CD4-positive, alpha-beta T cell treated with Interleukin-2 at 100 ng/mL for 4 hours (primary cell): Measurements from ENCODE around the gene MRM3.
"Not testable (repeated sequence)": the region's sequence is repeated elsewhere in the genome, so short reads cannot be mapped to it uniquely, and the experiment has no call there.

ENCODE experiments used
- DNase-seq: peaks from one replicate; pipeline ENCODE4 v3.0.0-alpha.2; 2020; ENCODE audit warnings: low spot score

Gene MRM3

GRCh38 chr17:755319-755961 is 26.7 kb upstream of the MRM3 start:
- DNase-seq: not testable (repeated sequence)

- DNase-seq: not testable (repeated sequence)
Observed at GRCh38 chr17:756010-756567, 26.1 kb upstream of the MRM3 start.

GRCh38 chr17:759964-760363 is 22.2 kb upstream of the MRM3 start:
- DNase-seq: no peak

- no peak for DNase-seq
Observed at GRCh38 chr17:760371-760770, 21.8 kb upstream of the MRM3 start.

GRCh38 chr17:767076-767475 is 15.1 kb upstream of the MRM3 start:
- DNase-seq: no peak

- no peak for DNase-seq
Observed at GRCh38 chr17:773016-773415, 9.1 kb upstream of the MRM3 start.

- DNase-seq: no peak
Observed at GRCh38 chr17:773467-774312, 8.5 kb upstream of the MRM3 start.

- no peak for DNase-seq
Observed at GRCh38 chr17:774313-774584, 7.9 kb upstream of the MRM3 start.

GRCh38 chr17:778096-778495 is 4.1 kb upstream of the MRM3 start:
- DNase-seq: no peak

GRCh38 chr17:784143-784542 is 2.0 kb downstream of the MRM3 start:
- no peak for DNase-seq

GRCh38 chr17:785901-786300 is 3.7 kb downstream of the MRM3 start:
- not testable (repeated sequence) for DNase-seq

GRCh38 chr17:787641-788221 is 5.6 kb downstream of the MRM3 start:
- DNase-seq: no peak

- no peak for DNase-seq
Observed at GRCh38 chr17:788551-788950, 6.4 kb downstream of the MRM3 start.

GRCh38 chr17:789160-789840 is 7.1 kb downstream of the MRM3 start:
- DNase-seq: no peak

- not testable (repeated sequence) for DNase-seq
Observed at GRCh38 chr17:789931-790873, 8.0 kb downstream of the MRM3 start.

- not testable (repeated sequence) for DNase-seq
Observed at GRCh38 chr17:790874-791247, 8.7 kb downstream of the MRM3 start.

GRCh38 chr17:791829-792228 is 9.7 kb downstream of the MRM3 start:
- DNase-seq: no peak

- no peak for DNase-seq
Observed at GRCh38 chr17:792277-792676, 10.1 kb downstream of the MRM3 start.

GRCh38 chr17:794876-795275 is 12.7 kb downstream of the MRM3 start:
- DNase-seq: peak; percentile 27

- no peak for DNase-seq
Observed at GRCh38 chr17:795276-795675, 13.1 kb downstream of the MRM3 start.

- DNase-seq: no peak
Observed at GRCh38 chr17:795721-796120, 13.6 kb downstream of the MRM3 start.
